GM21825 (cell line): ENCODE measurements around the gene GNAQ.

Experiments
- ATAC-seq: cut with Tn5 transposase; IDR thresholded peaks from one replicate; pipeline ENCODE4 v1.9.1; 2021; ENCODE audit warnings: mild to moderate bottlenecking, moderate library complexity; ENCODE audit not compliant: unreplicated experiment

Gene GNAQ

GRCh38 chr9:77946969-77947620 lies 84.5 kb downstream of the GNAQ start:
- ATAC-seq = no peak

GRCh38 chr9:77946296-77946695 lies 85.3 kb downstream of the GNAQ start:
- ATAC-seq = no peak

GRCh38 chr9:77945798-77946197 lies 85.8 kb downstream of the GNAQ start:
- no peak for ATAC-seq

GRCh38 chr9:77944556-77945243 lies 86.9 kb downstream of the GNAQ start:
- ATAC-seq = no peak

- ATAC-seq = no peak
These were observed 88.6 kb downstream of the GNAQ start for GRCh38 chr9:77943057-77943456.

GRCh38 chr9:77939149-77939668 lies 92.4 kb downstream of the GNAQ start:
- no peak for ATAC-seq

- ATAC-seq = no peak
These were observed 93.4 kb downstream of the GNAQ start for GRCh38 chr9:77938163-77938562.

- no peak for ATAC-seq
These were observed 95.6 kb downstream of the GNAQ start for GRCh38 chr9:77935974-77936373.

- ATAC-seq = no peak
These were observed 96.4 kb downstream of the GNAQ start for GRCh38 chr9:77935211-77935610.

- ATAC-seq = no peak
These were observed 97.6 kb downstream of the GNAQ start for GRCh38 chr9:77933976-77934375.

GRCh38 chr9:77933019-77933418 lies 98.6 kb downstream of the GNAQ start:
- no peak for ATAC-seq

- ATAC-seq = no peak
These were observed 101.7 kb downstream of the GNAQ start for GRCh38 chr9:77929942-77930341.

GRCh38 chr9:77927265-77927664 lies 104.3 kb downstream of the GNAQ start:
- ATAC-seq = no peak

- ATAC-seq = no peak
These were observed 105.2 kb downstream of the GNAQ start for GRCh38 chr9:77926371-77926878.

GRCh38 chr9:77922591-77922990 lies 109.0 kb downstream of the GNAQ start:
- ATAC-seq = no peak

- ATAC-seq = no peak
These were observed 113.8 kb downstream of the GNAQ start for GRCh38 chr9:77917800-77918199.

GRCh38 chr9:77916820-77917219 lies 114.8 kb downstream of the GNAQ start:
- no peak for ATAC-seq

GRCh38 chr9:77916410-77916819 lies 115.2 kb downstream of the GNAQ start:
- ATAC-seq = no peak

GRCh38 chr9:77915744-77916143 lies 115.9 kb downstream of the GNAQ start:
- ATAC-seq = no peak

GRCh38 chr9:77912895-77913693 lies 118.5 kb downstream of the GNAQ start:
- ATAC-seq = no peak

- ATAC-seq = no peak
These were observed 119.7 kb downstream of the GNAQ start for GRCh38 chr9:77911928-77912327.
